Testis (tissue), 3 donors: Measurements from ENCODE around the gene SSR1. TPM values are rescaled to one million over a fixed set of nuclear protein-coding genes. Genes with fewer than 3 reads are reported as not detected.

ENCODE experiments used
- DNase-seq: peaks from one replicate; pipeline ENCODE4 v3.0.0-alpha.2; 2019
- H3K27ac ChIP-seq, 2 donors: fragments of 200-600 bp; sonication (generic); one replicate each; pipeline ENCODE4 v1.5.1; 2019
- H3K27me3 ChIP-seq: fragments of 200-600 bp; sonication (generic); one replicate; pipeline ENCODE4 v1.5.1; 2019
- H3K36me3 ChIP-seq: fragments of 200-600 bp; sonication (generic); one replicate; pipeline ENCODE4 v1.5.1; 2017; ENCODE audit warnings: low read depth; ENCODE audit errors: missing control alignments
- H3K4me1 ChIP-seq: fragments of 200-600 bp; sonication (generic); one replicate; pipeline ENCODE4 v1.5.1; 2019
- H3K4me3 ChIP-seq, 2 donors: fragments of 200-600 bp; sonication (generic); one replicate each; pipeline ENCODE4 v1.5.1; 2017 to 2019
- H3K9me3 ChIP-seq: fragments of 200-600 bp; sonication (generic); one replicate; pipeline ENCODE4 v1.5.1; 2017
- POLR2A ChIP-seq: fragments of 450-650 bp; IDR thresholded peaks from one replicate; pipeline ENCODE4 v1.6.1; 2017; ENCODE audit warnings: antibody characterized with exemption, mild to moderate bottlenecking, moderate library complexity
- WGBS, 2 donors: methylation state at CpG; one replicate each; pipeline ENCODE4 v1.1.5; 2018; 5-methylcytosine and 5-hydroxymethylcytosine counted together
- intact Hi-C: fragments of 100-400 bp; cut with DNase I; formaldehyde crosslinking; loops from one replicate; pipeline ENCODE4 v1.15.1; 2023; ENCODE audit warnings: low total_unique reads
- polyA plus RNA-seq: library from polyadenylated mRNA; stranded (reverse); fragments of 350-450 nt; fragmentation: Illumina TruSeq; extraction: RNeasy Lipid Tissue Mini Kit (QIAGEN cat#74804); gene quantifications from one replicate; pipeline ENCODE4 v1.2.3, GENCODE V29; 2014; ENCODE audit warnings: low read depth, low replicate concordance; ENCODE audit not compliant: insufficient read depth
- total RNA-seq, 2 donors: library from RNA; depleted of rRNA; stranded (reverse); fragments of >200 nt; gene quantifications; one replicate each; pipeline ENCODE4 v1.2.3, GENCODE V29; 2016
- TF ChIP-seq, protein P1 (sequence below), 3 experiments: fragments of 450-650 bp in 2 of 3; fragments of 200-600 bp in 1 of 3; sonication (generic) in 1 of 3; IDR thresholded peaks; one replicate each; pipeline ENCODE4 v1.5.1; 2016 to 2019; ENCODE audit warnings: antibody characterized with exemption in 3 of 3, mild to moderate bottlenecking in 2 of 3, moderate library complexity in 1 of 3

Gene SSR1
- total and polyA plus RNA-seq, 3 donors from 2014 or later, result 42.7 to 65.7 (median 62.5) TPM

DNA sequence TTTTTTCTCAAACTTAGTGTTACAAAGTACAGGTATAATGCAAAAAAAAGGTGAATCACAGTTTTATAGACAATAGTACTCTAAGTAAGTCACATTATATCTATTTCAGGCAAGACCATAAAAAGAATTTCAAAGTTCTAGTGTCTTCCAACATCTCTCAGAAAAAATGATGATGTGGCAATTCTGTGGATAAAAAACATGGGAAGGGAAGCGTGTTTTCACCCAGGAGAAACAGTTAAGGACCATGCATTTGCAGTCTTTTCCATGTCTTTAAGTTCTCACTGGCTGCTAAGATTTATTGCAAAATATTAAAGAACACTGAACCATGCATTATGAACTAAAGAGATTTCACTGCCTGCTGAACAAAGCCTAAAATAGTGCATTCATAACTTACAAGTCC, 1.8 kb downstream of the SSR1 start:
- no peaks in the 10 kb centered on the region for H3K27me3 ChIP-seq
- no peaks in the 10 kb centered on the region for H3K36me3 ChIP-seq
- TF ChIP-seq POLR2A, result no peak
- TF ChIP-seq, protein P1, sequence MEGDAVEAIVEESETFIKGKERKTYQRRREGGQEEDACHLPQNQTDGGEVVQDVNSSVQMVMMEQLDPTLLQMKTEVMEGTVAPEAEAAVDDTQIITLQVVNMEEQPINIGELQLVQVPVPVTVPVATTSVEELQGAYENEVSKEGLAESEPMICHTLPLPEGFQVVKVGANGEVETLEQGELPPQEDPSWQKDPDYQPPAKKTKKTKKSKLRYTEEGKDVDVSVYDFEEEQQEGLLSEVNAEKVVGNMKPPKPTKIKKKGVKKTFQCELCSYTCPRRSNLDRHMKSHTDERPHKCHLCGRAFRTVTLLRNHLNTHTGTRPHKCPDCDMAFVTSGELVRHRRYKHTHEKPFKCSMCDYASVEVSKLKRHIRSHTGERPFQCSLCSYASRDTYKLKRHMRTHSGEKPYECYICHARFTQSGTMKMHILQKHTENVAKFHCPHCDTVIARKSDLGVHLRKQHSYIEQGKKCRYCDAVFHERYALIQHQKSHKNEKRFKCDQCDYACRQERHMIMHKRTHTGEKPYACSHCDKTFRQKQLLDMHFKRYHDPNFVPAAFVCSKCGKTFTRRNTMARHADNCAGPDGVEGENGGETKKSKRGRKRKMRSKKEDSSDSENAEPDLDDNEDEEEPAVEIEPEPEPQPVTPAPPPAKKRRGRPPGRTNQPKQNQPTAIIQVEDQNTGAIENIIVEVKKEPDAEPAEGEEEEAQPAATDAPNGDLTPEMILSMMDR (IDR thresholded peaks at IDR 0.05), result no peak
- H3K27ac ChIP-seq, result peak overlapping the region in 1 of 2 donors; percentile 97
- peaks cover 15% of the 10 kb centered on the region for H3K4me1 ChIP-seq
- H3K4me3 ChIP-seq, result no peak overlapping the region
- intact Hi-C loops, result no loop called here
- no peak for DNase-seq
- WGBS, 2 donors, result 29 to 33% methylated on average over 1 of the region's 1 CpG
- H3K9me3 ChIP-seq, result no peaks in the 10 kb centered on the region

DNA sequence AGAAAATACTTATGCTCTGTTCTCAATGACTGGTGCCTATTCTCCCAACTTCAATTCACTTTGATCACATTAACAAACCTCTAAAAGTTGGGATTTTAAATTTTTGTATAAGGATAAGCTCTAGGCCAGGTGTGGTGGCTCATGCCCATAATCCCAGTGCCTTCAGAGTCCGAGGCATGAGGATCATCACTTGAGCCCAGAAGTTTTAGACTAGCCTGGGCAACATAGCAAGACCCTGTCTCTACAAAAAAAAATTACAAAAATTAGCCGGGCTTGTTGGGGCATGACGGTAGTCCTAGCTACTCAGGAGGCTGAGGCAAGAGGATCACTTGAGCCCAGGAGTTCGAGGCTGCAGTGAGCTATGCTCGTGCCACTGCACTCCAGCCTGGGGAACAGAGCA, 3.9 kb downstream of the SSR1 start:
- TF ChIP-seq POLR2A, result no peak
- TF ChIP-seq, protein P1 (IDR thresholded peaks at IDR 0.05), result no peak
- no peaks in the 10 kb centered on the region for H3K27me3 ChIP-seq
- H3K27ac ChIP-seq, result no peak overlapping the region
- H3K36me3 ChIP-seq, result no peaks in the 10 kb centered on the region
- peaks cover 15% of the 10 kb centered on the region for H3K4me1 ChIP-seq
- no peak overlapping the region for H3K4me3 ChIP-seq
- WGBS, 2 donors, result 79 to 97% methylated on average over 5 of the region's 5 CpGs
- intact Hi-C loops, result no loop called here
- DNase-seq, result no peak
- H3K9me3 ChIP-seq, result no peaks in the 10 kb centered on the region

DNA sequence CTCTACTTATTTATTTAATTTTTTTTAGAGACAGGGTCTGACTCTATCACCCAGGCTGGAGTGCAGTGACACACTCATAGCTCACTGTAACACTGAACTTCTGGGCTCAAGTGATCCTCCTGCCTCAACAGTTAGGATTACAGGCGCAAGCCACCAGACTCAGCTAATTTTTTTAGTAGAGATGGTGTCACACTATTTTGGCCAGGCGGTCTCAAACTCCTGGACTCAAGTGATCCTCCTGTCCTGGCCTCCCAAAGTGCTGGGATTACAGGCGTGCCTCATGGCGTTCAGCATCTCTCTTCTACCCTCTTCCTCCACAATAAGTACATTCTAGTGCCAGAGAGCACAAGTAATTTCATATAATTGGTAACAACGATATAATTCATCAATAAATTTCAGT, 5.5 kb downstream of the SSR1 start:
- Histone ChIP-seq H3K27me3 (no peaks in the 10 kb centered on the region), H3K36me3 (no peaks in the 10 kb centered on the region), H3K4me1 (peaks cover 15% of the 10 kb centered on the region), H3K27ac (no peak overlapping the region), H3K4me3 (no peak overlapping the region), H3K9me3 (no peaks in the 10 kb centered on the region)
- TF ChIP-seq, protein P1 (IDR thresholded peaks at IDR 0.05), result no peak
- no peak for TF ChIP-seq POLR2A
- intact Hi-C loops, result no loop called here
- 95 to 99% methylated on average over 5 of the region's 5 CpGs for WGBS, 2 donors
- DNase-seq, result no peak

DNA sequence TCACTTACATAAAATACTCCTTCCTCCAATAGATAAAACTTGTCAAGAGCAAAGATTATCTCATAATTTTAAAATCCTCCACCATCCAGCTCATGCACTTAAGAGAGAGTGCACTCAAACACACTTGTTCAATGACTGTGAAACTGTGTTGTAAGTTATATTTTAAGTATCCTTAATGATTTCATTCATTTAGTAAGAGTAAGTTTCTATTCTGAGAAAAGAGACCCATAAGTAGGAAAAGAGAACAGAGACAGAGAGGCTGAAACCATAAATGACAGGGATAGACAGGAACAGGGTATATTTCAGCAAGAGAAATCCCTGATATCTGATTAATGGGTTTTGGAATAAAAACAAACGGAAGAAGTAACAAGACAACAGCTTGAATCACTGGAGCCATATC, 8.2 kb downstream of the SSR1 start:
- H3K4me1 ChIP-seq, result no peaks in the 10 kb centered on the region
- DNase-seq, result no peak
- TF ChIP-seq, protein P1 (IDR thresholded peaks at IDR 0.05), result no peak
- no peak for TF ChIP-seq POLR2A
- no peak overlapping the region for H3K4me3 ChIP-seq
- H3K36me3 ChIP-seq, result no peaks in the 10 kb centered on the region
- no peaks in the 10 kb centered on the region for H3K27me3 ChIP-seq
- intact Hi-C loops, result no loop called here
- H3K27ac ChIP-seq, result no peak overlapping the region
- H3K9me3 ChIP-seq, result no peaks in the 10 kb centered on the region
- 84 to 86% methylated on average over 1 of the region's 1 CpG for WGBS, 2 donors

DNA sequence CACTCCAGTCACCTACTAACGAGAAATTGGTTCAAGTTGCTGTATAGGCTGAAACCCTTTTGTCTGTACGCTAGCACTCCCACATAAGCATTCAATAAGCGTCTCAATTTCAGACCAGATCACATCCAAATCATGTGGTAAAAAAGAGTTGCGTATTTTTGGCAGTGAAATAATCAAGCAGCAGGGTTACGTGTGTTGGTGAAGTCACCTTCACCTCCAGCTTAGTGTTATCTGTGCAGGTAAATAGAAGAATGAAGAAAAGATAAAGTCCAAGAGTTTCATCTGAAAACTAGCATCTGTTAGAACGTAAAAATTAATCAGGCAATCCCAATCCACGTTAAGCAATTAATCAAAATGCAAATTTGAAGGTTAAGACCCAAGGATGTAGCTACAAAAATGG, 11.3 kb downstream of the SSR1 start:
- 86% methylated on average over 7 of the region's 7 CpGs for WGBS, 2 donors
- Histone ChIP-seq H3K9me3 (no peaks in the 10 kb centered on the region), H3K4me3 (no peak overlapping the region), H3K27me3 (no peaks in the 10 kb centered on the region), H3K27ac (no peak overlapping the region), H3K36me3 (no peaks in the 10 kb centered on the region), H3K4me1 (no peaks in the 10 kb centered on the region)
- intact Hi-C loops, result no loop called here
- no peak for DNase-seq
- TF ChIP-seq POLR2A, result no peak
- TF ChIP-seq, protein P1 (IDR thresholded peaks at IDR 0.05), result no peak
